ENCODE results near the gene RFX1.

RFX1 gene

DNA sequence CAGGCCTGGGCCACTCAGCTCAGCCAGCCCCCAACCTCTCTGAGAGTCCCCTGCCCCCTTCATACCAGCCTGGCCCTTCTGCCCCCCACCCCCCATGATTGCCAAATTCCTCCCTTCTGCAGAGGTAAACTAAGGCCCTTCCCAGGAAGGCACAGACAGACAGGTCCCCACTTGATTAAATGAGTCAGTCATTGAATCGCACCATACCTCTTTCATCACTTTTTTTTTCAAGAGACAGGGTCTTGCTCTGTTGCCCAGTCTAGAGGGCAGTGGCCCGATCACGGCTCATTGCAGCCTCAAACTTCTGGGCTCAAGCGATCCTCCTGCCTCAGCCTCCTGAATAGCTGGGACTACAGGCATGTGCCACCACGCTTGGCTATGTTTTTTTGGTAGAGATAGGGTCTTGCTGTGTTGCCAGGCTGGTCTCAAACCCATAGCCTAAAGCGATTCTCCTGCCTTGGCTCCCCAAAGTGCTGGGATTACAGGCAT lies 73.9 kb downstream of the RFX1 start:
- TF ChIP-seq, protein P1, sequence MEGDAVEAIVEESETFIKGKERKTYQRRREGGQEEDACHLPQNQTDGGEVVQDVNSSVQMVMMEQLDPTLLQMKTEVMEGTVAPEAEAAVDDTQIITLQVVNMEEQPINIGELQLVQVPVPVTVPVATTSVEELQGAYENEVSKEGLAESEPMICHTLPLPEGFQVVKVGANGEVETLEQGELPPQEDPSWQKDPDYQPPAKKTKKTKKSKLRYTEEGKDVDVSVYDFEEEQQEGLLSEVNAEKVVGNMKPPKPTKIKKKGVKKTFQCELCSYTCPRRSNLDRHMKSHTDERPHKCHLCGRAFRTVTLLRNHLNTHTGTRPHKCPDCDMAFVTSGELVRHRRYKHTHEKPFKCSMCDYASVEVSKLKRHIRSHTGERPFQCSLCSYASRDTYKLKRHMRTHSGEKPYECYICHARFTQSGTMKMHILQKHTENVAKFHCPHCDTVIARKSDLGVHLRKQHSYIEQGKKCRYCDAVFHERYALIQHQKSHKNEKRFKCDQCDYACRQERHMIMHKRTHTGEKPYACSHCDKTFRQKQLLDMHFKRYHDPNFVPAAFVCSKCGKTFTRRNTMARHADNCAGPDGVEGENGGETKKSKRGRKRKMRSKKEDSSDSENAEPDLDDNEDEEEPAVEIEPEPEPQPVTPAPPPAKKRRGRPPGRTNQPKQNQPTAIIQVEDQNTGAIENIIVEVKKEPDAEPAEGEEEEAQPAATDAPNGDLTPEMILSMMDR (IDR thresholded peaks at IDR 0.05; ENCODE audit: low read depth, low read length) = no peak

DNA sequence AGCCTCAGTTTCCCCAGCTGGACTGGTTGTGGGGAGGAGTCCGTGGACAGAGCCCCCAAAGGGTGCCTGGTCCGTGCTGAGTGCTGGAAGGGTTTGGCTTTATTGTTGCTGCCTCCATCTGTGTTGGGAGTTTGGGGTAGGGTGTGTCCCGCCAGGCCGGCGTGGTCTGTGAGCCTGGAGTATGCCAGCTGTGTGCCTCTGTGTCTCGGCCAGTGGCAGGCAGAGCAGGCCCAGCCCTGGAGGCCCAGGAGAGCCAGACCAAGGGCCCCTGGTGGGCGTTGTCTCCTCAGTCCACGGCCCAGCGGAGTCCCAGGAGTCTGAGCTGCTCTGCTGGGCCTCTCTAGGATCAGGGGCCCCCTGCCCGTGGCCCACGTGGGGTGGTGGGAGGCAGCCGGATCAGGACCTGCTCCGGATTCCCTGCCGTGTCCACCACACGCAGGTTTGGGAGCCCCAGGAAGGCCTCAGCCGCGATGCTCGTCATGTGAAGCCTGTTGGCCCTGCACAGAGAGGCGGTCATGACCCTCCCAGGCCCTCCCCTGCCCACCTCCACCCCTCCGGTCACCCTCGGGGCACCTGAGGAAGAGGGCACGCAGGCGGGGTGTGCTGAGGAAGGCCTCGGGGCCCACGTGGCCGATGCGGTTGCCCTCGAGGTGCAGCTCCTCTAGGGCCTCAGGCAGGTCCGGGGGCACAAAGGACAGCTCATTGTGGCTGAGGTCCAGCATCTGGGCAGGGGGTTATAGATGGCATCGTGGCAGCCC lies 74.5 kb downstream of the RFX1 start:
- H3K4me3 ChIP-seq (ENCODE audit: low read depth, low read length) = no peak overlapping the region
- TF ChIP-seq, protein P1 (IDR thresholded peaks at IDR 0.05; ENCODE audit: low read depth, low read length) = no peak

More for the DNA sequence above, 73.9 kb downstream of the RFX1 start:
- no peak overlapping the region for H3K4me3 ChIP-seq (ENCODE audit: low read depth, low read length)

DNA sequence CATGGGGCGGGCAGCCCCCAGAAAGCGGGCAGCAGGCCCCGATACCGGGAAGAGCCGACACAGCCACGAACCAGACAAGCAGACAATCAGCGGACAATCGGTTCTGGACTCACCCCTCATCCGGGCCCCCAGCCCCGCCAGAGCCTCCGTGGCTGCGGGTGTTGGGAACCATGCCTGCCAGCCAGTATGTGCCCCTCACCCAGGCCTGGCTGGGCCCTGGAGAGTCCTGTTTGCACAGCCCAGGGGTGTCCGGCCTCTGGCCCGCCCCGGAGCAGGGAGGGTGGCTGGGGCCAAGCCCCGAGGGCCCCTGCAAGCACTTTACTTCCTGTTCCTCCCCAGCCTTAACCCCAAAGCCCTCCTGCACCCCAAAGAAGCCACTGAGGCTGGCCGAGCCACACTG lies 75.7 kb downstream of the RFX1 start:
- no peak overlapping the region for H3K4me3 ChIP-seq (ENCODE audit: low read depth, low read length)
- TF ChIP-seq, protein P1 (IDR thresholded peaks at IDR 0.05; ENCODE audit: low read depth, low read length) = no peak

DNA sequence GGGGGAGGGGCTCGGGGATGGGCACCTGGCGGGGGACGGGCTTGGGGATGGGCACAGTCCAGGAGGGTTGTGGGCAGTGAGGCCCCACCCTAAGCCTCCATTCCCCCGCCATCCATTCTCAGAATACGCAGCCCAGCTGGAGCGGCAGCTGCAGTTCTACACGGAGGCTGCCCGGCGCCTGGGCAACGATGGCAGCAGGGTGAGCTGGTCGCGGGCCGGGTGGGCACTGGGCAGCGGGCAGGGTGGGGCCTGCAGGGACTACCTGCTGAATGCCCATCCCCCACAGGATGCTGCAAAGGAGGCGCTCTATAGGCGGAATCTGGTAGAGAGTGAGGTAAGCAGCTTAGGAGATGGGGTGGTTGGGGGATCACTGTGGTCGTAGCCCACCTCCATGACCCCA lies 76.2 kb downstream of the RFX1 start:
- TF ChIP-seq, protein P1 (IDR thresholded peaks at IDR 0.05; ENCODE audit: low read depth, low read length) = no peak

DNA sequence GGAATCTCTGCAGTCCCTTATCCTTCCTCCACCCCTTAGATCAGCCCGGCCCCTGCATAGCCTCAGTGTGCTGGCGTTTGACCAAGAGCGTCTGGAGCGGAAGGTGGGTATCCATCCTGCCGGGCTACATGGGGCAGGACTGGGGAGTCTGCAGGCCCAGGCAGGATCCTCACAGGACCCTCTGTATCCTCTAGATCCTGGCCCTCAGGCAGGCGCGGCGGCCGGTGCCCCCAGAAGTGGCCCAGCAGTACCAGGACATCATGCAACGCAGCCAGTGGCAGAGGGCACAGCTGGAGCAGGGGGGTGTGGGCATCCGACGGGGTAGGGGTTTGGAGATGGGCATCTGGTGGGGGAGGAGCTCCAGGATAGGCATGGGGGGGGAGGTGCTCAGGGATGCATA lies 76.8 kb downstream of the RFX1 start:
- TF ChIP-seq, protein P1 (IDR thresholded peaks at IDR 0.05; ENCODE audit: low read depth, low read length) = no peak

More for the DNA sequence above, 76.2 kb downstream of the RFX1 start:
- no peak overlapping the region for H3K4me3 ChIP-seq (ENCODE audit: low read depth, low read length)

DNA sequence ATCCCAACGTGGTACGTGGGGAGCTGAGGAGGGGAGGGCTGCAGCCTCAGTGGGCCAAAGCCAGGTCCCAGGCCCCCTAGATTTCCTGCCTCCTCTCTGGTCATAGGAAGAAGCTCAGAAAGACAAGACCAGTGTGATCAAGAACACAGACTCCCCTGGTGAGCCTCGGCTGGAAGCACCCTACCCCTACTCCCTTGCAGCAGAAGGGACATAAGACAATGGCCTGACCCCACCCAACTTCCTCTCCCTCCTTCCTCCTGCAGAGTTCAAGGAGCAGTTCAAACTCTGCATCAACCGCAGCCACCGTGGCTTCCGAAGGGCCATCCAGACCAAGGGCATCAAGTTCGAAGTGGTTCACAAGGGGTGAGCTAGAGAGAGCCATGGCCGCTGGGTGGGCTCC lies 79.4 kb downstream of the RFX1 start:
- H3K4me3 ChIP-seq (ENCODE audit: low read depth, low read length) = no peak overlapping the region
- TF ChIP-seq, protein P1 (IDR thresholded peaks at IDR 0.05; ENCODE audit: low read depth, low read length) = no peak

More for the DNA sequence above, 76.8 kb downstream of the RFX1 start:
- no peak overlapping the region for H3K4me3 ChIP-seq (ENCODE audit: low read depth, low read length)

DNA sequence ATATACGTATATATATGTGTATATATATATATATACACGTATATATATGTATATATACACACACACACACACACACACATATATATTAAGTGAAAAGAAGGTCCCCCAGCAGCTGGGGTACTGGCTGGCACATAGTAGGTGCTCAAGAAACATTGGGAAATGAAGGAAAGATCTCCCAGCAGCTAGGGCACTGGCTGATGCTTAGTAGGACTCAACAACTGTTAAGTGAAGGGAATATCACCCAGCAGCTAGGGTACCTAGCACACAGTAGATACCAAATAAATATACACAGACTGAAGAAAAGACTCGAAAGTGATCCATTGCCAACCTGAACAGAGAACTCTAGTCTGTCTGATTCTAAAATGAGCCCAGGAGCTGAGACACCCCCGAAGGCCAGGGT lies 80.1 kb downstream of the RFX1 start:
- H3K4me3 ChIP-seq (ENCODE audit: low read depth, low read length) = no peak overlapping the region
- TF ChIP-seq, protein P1 (IDR thresholded peaks at IDR 0.05; ENCODE audit: low read depth, low read length) = no peak

Data from WI38 (cell line).